ENCODE measurements around the gene DCLRE1A.
"Not testable (repeated sequence)": the region's sequence is repeated elsewhere in the genome, so short reads cannot be mapped to it uniquely, and the experiment has no call there.

DCLRE1A gene

DNA sequence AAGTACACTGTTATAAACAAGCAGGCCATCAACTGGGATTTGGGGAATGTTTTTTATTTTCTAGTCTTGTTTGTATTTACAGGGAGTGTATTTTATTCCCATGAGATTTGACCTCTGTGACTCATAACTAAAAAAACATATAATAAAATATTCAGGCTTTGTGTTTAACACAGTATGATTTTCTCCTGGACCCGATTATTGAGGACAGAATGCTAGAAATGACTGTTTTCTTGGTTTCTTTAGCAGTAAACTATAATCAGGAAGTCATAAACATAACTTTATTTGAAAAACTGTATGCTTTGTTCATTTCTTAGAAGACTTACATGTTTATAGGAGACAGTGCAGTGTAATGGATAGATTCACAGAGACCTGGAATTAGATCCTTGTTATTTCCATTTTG is 2.7 kb upstream of the DCLRE1A start:
- no peak for FAIRE-seq

DNA sequence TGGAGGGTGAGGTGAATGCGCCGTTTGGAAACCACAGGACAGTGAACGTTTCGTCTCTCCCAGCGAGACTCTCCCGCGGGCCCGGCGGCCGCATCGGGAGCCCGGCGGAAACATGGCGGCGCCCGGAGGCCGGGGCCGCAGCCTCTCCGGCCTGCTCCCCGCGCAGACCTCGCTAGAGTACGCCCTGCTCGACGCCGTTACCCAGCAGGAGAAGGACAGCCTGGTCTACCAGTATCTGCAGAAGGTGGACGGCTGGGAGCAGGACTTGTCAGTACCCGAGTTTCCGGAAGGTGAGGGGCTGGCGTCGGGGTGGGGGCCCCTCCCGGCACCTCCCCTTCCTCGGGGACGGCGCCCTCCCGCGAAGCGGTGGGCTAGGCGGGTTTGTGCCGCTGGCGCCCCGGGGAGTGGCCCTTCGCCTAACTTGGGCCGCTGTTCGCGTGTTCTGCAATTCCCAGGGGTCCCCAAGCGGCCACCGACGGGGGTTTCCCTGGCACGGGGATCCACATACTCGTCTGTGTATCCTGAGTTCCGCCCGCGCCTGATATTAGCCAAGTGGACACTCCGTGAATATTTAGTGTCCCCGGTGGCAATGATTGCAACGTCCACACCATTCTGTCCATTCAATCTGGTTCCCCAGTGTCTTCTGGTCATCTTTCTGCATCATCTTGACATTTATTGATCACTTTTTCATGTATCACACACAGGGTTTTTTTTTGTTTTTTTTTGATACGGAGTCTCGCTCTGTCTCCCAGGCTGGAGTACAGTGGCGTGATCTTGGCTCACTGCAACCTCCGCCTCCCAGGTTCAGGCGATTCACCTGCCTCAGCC is 1.1 kb upstream of the DCLRE1A start:
- no peak for FAIRE-seq

DNA sequence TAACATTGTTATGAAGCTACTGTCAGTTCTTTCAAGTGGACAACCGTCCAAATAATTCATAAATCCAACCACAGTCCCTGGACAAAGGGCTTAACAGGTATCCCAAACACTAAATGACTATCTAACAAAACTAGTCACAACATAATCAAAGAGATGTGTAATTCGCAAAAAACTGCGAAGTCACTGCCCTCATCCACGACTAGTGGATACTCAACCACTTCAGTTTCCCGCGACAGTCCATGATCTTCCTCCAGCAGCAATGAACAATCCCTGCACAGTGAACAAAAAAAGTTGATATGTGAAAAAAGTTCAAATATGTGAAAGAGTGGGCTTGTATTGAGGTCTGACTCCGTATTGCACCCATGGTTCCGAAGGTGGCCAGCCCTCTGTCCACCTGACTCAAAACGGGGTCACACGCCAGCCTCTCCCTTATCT is 287 bp downstream of the DCLRE1A start:
- FAIRE-seq: no peak

DNA sequence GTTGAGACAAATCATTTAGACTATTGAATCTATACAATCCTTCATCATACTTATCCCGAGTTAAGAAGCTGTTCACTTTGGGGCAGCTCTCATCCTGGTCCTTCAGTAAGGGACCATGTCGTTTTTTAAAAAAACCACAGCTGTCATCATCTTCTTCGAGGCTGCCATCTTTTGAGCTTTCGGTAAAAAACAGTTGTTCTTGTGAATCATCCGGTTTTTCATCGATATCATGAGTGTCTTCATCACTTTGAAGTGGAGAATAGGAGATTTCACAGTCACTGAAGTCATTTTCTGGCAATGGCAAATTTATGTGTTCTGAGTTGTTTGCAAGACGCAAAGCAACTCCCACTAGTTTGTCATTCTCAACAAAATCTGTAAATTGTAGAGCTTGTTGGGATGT is 3.9 kb downstream of the DCLRE1A start:
- no peak for FAIRE-seq

- no peak for FAIRE-seq
These were observed 4.6 kb downstream of the DCLRE1A start for GRCh38 chr10:113849140-113849803.

GRCh38 chr10:113846036-113846435 is 7.8 kb downstream of the DCLRE1A start:
- no peak for FAIRE-seq

DNA sequence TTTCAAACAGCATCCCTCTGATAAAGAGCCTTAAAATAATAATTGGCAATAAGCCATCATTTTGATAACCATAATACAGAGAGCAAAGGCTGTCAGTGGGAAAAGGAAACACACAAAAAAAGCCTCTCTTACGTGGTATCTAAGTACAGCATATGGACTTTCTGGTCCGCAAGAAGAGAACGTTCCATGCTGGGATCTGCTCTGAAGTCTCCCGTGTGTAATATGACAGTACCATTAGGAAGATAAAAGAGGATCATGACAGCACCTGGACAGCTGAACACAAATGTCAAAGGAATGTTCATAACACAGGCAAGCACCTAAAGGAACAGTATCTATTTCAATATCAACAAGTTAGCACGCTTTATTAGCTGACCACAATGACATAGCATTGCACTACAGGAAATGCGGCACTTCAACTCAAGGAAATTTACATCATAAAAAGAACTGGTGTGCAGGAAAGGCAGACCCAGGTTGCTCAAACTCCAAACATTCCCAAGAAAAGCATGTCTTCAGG is 9.9 kb downstream of the DCLRE1A start:
- FAIRE-seq: no peak

DNA sequence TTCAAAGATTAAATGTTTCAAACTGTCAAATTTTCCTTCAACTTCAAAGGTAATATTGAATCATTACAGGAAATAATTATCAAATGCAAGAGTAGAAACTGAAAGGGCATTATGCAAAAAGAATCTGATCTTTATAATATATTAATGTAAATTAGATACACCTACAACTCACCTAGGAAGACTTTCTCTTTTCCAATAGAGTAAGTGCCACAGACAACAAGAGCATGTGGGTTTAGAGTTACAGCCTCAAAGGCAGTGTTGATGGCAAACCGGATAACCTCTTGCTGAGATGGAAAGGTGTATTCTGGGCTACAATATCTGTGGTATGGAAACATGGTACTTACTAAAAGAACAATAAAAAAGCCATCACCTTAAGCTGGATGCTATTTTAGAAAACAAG is 11.7 kb downstream of the DCLRE1A start:
- no peak for FAIRE-seq

GRCh38 chr10:113828567-113828966 is 25.3 kb downstream of the DCLRE1A start:
- FAIRE-seq: not testable (repeated sequence)

DNA sequence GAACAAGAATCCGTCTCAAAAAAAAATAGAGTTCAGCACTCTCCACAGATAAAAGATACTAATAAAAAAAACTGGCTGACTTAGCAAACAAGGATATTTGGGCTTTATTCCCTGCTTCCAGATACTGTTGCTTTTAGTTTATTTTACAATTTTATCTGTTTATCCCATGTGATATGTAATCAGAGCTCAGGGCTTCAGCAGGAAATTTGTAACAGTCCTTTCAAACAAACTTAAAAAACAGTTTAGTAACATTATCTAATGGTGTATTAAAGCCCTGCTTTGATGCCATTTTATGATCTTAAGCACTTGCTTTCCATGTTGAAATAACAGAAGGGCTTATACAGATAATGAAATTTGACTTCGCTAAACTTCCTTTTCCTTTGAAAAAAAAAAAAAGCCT is 28.1 kb downstream of the DCLRE1A start:
- FAIRE-seq: no peak

DNA sequence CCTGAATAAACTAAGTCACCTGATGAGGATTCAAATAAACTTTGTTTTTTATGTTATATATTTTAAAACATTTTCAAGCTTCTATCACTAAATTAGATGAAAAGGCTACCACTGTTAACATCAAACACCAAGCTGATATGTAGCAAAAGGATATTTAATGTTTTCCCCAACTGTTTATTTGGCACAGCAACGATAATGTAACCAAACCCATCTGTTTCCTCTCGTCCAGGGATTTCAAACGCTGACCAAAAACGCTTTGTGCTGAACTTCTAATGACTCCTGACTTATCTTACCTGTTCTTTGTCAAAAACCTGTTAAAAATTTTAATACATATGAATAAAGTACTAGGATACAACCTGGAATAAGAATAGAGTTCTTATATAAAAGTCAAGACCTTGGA is 30.5 kb downstream of the DCLRE1A start:
- FAIRE-seq: no peak

DNA sequence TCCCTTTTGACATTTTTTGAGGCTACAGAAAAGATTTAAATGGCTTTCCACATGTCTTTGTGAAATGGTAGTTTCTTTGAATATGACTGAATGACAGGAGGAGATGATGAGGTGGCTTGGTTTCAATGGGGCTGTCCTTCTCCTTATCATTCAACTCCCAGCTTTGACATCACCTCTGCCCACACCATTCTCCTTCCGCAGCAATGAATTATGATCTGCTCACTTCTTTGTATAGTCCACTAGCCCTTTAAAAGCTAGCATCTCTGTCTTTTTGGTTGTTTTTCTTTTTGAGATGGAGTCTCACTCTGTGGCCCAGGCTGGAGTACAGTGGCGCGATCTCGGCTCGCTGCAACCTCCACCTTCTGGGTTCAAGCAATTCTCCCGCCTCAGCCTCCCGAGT is 31.7 kb downstream of the DCLRE1A start:
- no peak for FAIRE-seq

GRCh38 chr10:113821306-113821705 is 32.6 kb downstream of the DCLRE1A start:
- not testable (repeated sequence) for FAIRE-seq

DNA sequence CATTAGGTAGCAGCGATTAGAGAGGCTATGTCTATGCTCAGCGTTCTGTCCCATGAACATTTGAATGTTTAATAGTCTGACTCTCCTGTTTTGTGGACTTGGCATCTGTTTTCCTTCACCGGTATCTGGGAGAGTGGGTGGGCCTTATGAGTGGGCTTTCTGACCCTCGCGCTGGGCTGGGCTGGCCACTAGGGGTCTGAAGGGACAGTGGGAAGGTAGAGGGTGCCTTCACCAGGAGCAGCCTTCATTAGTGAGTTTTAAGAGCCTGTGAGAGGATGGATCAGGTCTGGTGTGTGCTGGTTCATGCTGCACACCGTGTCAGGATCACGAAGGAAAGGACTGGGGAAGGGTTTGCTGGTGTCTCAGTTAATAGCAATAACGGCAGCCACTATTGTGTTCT is 33.4 kb downstream of the DCLRE1A start:
- no peak for FAIRE-seq

DNA sequence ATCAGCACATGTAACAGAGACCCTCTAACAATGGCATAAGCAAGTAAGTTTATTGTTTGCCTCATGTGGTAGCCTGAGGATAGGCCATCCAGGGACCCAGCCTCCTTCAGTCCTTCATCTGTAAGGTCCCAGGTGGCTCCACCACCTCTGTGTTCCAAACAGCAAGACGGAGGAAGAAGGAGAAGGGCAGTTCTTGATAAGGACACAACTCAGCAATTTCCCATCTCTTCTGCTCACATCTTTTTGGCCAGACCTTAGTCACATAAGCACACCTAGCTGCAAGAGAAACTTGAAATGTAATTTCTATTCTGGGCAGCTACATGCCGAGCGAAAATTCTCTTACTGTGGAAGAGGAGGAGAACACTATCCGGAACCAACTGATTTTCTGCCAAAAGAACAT is 33.9 kb downstream of the DCLRE1A start:
- FAIRE-seq: no peak

- FAIRE-seq: not testable (repeated sequence)
These were observed 39.2 kb downstream of the DCLRE1A start for GRCh38 chr10:113814700-113815099.

DNA sequence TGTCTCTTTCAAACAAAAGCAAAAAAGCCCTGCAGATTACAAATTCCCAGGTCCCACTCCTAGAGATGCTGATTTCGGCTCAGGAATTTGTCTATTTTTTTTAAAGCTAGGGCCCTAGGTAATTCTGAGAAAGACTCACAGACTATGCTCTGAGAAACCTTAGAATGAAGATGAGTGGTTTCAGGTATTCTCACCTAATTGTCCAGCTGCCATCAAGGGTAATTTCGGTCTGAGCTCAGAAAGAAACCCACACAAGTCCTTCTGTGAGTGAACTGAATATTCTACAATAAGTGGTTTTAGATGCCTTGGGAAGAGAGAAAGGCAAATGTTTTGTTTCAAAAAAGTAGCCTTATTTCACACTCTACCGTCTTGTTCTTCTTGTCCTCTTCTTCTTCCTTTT is 45.7 kb downstream of the DCLRE1A start:
- FAIRE-seq: no peak

DNA sequence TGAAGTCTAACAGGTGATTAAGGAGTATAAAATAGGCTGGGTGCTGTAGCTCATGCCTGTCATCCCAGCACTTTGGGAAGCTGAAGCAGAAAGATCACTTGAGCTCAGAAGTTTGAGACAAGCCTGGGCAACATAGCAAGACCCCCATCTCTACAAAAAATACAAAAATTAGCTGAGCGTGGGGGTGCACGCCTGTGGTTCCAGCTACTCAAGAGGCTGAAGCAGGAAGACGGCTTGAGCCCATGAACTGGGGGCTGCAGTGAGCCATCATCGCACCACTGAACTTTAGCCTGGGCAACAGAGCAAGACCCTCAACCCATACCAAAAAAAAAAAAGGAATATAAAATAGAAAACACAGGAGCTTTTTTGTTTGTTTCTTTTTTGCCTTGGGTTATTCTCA is 47.4 kb downstream of the DCLRE1A start:
- FAIRE-seq: no peak

GRCh38 chr10:113802997-113803396 is 50.9 kb downstream of the DCLRE1A start:
- FAIRE-seq: no peak

GRCh38 chr10:113801569-113801968 is 52.3 kb downstream of the DCLRE1A start:
- FAIRE-seq: no peak

- no peak for FAIRE-seq
These were observed 62.2 kb downstream of the DCLRE1A start for GRCh38 chr10:113791691-113792090.

- no peak for FAIRE-seq
These were observed 65.2 kb downstream of the DCLRE1A start for GRCh38 chr10:113788604-113789083.

All from TTC549 (cell line).